Fibroblast of villous mesenchyme (primary cell): ENCODE results near the gene MAB21L4. TPM values are rescaled to one million over a fixed set of nuclear protein-coding genes. Genes with fewer than 3 reads are reported as not detected.

ENCODE experiments used
- DNase-seq: peaks from one replicate; pipeline ENCODE4 v3.0.0-alpha.2; 2010; ENCODE audit warnings: low read depth
- H3K4me3 ChIP-seq: 2 replicates; pipeline ENCODE4 v1.5.1; 2011; ENCODE audit warnings: low read depth, mild to moderate bottlenecking, low read length
- total RNA-seq: library from RNA; depleted of rRNA; stranded (reverse); fragments of >200 nt; gene quantifications from 2 replicates; pipeline ENCODE4 v1.2.3, GENCODE V29; 2012
- TF ChIP-seq, protein P1 (sequence below): IDR thresholded peaks from 2 replicates; pipeline ENCODE4 v1.5.1; 2012; ENCODE audit warnings: low read depth, mild to moderate bottlenecking, low read length; ENCODE audit not compliant: insufficient read depth

The MAB21L4 gene
- total RNA-seq, 1 donor, result not detected

DNA sequence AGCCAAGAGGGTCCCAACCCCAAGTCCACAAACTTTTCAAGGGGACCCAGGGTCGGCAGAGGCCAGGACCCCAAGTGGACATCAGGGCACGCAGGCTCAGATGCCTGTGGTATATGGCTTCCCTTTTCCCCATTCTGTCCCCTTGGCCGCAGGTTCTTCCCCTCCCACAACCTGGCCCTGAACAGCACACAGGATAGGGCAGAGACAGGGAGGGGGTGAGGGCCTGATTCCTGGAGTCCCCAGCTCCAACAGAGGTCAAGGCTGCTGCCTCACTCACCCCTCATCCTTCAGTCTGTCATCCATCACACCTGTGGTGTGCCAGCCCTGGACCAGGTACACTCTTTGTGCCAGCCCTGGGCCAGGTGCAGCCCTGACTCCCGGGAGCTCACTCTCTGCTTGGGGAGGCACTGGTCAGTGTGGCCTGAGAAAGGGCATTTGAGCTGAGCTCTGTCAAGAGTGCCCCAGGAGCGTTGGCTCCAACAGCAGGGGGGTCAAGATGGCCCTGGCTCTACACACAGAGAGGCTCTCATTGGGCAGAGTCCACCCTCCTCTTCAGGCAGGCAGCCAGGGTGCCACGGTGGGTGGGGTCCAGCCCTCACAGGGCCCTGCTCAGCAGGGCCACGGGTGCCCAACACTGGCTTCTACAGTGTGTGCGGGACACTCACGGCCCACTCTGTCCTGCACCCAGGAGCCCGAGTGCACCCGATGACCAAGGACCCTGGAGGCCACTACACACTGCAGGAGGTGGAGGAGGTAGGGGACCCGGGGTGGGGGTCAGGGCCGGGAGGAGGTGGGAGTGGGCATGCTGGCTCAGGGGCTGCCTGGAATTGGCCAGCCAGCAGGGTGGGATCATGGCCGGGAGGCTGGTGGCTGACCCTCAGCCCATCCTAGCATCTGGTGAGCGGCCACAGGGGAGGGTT lies 25.7 kb downstream of the MAB21L4 start:
- TF ChIP-seq, protein P1, sequence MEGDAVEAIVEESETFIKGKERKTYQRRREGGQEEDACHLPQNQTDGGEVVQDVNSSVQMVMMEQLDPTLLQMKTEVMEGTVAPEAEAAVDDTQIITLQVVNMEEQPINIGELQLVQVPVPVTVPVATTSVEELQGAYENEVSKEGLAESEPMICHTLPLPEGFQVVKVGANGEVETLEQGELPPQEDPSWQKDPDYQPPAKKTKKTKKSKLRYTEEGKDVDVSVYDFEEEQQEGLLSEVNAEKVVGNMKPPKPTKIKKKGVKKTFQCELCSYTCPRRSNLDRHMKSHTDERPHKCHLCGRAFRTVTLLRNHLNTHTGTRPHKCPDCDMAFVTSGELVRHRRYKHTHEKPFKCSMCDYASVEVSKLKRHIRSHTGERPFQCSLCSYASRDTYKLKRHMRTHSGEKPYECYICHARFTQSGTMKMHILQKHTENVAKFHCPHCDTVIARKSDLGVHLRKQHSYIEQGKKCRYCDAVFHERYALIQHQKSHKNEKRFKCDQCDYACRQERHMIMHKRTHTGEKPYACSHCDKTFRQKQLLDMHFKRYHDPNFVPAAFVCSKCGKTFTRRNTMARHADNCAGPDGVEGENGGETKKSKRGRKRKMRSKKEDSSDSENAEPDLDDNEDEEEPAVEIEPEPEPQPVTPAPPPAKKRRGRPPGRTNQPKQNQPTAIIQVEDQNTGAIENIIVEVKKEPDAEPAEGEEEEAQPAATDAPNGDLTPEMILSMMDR, result no peak

DNA sequence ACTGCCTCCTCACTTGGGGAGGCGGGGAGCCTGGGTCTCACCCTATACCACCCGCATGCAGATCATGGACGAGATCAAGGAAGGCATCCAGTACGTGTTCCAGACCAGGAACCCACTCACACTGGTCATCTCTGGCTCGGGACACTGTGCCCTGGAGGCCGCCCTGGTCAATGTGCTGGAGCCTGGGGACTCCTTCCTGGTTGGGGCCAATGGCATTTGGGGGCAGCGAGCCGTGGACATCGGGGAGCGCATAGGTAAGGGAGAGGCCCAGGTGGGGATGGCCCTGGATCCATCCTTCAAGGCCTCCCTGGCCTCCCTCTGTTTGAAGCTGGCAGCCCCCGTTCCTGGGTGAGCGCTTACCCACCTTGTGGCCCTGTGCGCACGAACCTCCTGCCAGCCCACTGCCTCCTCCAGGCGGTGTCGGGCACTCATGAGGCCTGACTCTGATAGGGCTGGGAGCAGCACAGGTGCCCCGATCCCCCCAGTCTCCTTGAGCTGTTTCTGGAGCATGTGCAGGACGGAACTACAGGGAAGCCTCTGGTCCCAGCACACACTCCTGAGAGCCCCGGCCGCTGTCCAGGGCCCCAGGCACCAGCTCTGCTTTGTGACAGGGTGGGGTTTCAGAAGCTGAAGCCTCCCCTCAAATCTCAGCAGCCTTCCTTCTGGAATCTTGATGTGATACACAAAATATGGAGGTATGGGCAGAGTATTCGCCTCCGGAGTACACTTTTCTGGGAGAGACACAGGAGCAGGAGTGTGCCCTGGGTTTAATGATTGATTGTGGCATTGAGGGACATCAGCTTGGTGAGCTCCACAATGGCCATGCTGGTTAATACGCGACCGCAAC lies 26.6 kb downstream of the MAB21L4 start:
- no peak overlapping the region for H3K4me3 ChIP-seq
- no peak for DNase-seq
- TF ChIP-seq, protein P1, result no peak

More for the DNA sequence above, 25.7 kb downstream of the MAB21L4 start:
- no peak overlapping the region for H3K4me3 ChIP-seq
- no peak for DNase-seq

GRCh38 chr2:240868286-240869108 lies 27.5 kb downstream of the MAB21L4 start, which contains the start of gene AGXT:
AGXT (plus strand) TSS chr2:240868824; CDS start chr2:240868866, 42 bp downstream.
- DNase-seq, result peak; percentile 51
- TF ChIP-seq, protein P1, result no peak
- no peak within 1 kb of the TSS for H3K4me3 ChIP-seq

DNA sequence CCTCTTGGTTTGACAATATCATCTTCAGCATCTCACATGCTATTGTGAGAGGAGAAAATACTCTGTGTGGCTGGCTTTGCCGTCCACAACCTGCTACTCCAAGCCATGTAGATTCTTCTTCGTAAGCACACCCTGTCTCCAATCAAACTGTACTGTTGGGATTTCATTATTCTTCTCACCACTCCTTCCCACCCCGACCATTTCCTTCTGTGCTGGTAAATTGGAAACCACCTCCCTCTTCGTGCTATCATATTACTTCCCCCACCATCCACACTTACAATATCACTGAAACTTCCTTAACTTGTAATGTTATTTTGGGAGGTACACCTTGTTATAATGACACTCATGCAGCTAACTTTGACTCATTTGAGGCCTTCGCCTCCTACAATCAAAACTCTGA lies 30.6 kb downstream of the MAB21L4 start:
- TF ChIP-seq, protein P1, result no peak
- H3K4me3 ChIP-seq, result no peak overlapping the region
- DNase-seq, result no peak

DNA sequence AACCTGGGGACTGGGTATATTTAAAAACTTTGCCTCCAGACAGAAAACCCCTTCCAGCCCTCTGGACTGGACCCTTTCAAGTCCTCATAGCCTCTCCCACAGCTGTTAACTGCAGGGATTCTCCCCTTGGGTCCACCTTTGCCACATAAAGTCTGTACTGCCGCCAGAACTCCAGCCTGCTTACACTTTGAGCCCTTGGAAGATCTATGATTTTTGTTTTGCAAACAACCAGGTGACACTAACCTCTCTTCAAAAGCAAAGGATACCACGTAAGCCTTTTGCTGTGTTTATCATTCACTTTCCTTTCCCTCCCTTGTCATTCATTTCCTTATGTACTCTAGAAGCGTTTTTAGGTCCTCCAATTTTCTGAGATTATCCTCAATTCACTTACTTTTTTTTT lies 31.5 kb downstream of the MAB21L4 start:
- H3K4me3 ChIP-seq, result no peak overlapping the region
- TF ChIP-seq, protein P1, result no peak
- DNase-seq, result no peak

GRCh38 chr2:240861547-240861946 lies 34.4 kb downstream of the MAB21L4 start:
- no peak overlapping the region for H3K4me3 ChIP-seq
- TF ChIP-seq, protein P1, result no peak
- no peak for DNase-seq
